Upper lobe of left lung (tissue), 4 donors: ENCODE results near the gene TMEM131L.

Experiments used
- CTCF ChIP-seq, 6 experiments: fragments of 450-650 bp in 4 of 6; fragments of 200-600 bp in 2 of 6; sonication (generic) in 2 of 6; IDR thresholded peaks; one replicate each; pipeline ENCODE4 v1.5.1; 2016 to 2019; ENCODE audit warnings: antibody characterized with exemption in 6 of 6
- EP300 ChIP-seq, 4 donors: sonication (generic); formaldehyde crosslinking; IDR thresholded peaks; one replicate each; pipeline ENCODE4 v1.5.1; 2017; ENCODE audit warnings: antibody characterized with exemption in 4 of 4, control low read depth in 2 of 4

- no peak for TF ChIP-seq CTCF (IDR thresholded peaks at IDR 0.05)
- TF ChIP-seq EP300 (IDR thresholded peaks at IDR 0.05), result no peak
Observed at GRCh38 chr4:153579872-153580271, 113.7 kb downstream of the TMEM131L start.
